Measurements from ENCODE around the gene AUNIP. TPM values are rescaled to one million over a fixed set of nuclear protein-coding genes. Genes with fewer than 3 reads are reported as not detected.
A peak's percentile ranks its signal among the peaks of the same experiment; 100 is the strongest.

Gene AUNIP
- polyA plus RNA-seq, 4 donors = 2.8 to 4.5 (median 3.6) TPM

GRCh38 chr1:25798666-25799351, 60.4 kb downstream of the AUNIP start:
- DNase-seq (ENCODE audit: low read depth in 4 of 4, low spot score in 3 of 4) = no peak

DNA sequence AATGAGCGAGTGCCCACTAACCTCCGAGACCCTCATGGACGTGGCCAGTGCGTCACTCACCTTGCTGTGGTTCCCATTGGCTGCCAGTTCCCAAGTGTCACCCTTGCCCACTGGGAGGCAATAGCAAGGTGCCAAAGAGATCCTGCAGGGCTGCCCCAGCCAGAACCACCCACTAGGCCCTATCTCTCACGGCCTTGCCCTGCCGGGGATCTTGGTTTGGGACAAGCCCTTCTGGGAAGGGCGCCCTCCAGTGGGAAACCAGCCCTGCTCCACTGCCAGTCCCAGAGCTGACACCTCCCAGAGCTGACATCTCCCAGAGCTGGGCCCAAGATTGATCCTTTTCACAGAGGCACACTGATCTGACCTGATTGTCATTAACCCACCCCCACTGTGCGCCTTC, 61.3 kb downstream of the AUNIP start:
- no peak for DNase-seq (ENCODE audit: low read depth in 4 of 4, low spot score in 3 of 4)

DNA sequence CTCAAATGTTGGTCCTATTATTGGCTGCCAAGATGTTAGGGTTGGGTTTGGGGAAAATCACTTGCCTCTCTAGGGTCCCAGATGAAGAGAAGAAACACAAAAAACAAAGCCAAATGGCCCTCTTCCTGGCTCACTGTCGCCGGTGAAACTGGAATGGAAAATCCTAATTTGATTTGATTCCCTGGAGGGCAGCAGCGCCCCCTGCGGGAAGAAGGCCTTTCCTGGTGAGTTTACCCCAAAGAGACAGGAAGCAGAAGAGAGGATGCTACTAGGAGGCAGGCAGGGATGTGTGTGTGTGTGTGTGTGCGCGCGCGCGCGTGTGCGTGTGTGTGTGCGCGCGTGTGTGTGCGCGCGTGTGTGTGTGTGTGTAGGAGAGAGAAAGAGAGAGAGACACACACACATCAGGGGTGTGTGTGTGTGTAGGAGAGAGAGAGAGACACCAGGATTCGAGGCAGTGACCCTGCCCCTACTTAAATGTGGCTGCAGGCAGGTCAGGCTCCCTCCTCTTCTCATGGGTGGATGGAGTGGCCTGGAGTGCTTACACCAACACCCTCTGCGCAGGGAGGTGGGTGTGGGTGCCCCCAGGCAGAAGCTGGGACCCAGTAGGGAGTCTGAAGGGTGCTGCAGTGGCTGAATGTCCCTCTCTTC, 62.3 kb downstream of the AUNIP start:
- DNase-seq (ENCODE audit: low read depth in 4 of 4, low spot score in 3 of 4) = peak in 1 of 4 donors; percentile 59

DNA sequence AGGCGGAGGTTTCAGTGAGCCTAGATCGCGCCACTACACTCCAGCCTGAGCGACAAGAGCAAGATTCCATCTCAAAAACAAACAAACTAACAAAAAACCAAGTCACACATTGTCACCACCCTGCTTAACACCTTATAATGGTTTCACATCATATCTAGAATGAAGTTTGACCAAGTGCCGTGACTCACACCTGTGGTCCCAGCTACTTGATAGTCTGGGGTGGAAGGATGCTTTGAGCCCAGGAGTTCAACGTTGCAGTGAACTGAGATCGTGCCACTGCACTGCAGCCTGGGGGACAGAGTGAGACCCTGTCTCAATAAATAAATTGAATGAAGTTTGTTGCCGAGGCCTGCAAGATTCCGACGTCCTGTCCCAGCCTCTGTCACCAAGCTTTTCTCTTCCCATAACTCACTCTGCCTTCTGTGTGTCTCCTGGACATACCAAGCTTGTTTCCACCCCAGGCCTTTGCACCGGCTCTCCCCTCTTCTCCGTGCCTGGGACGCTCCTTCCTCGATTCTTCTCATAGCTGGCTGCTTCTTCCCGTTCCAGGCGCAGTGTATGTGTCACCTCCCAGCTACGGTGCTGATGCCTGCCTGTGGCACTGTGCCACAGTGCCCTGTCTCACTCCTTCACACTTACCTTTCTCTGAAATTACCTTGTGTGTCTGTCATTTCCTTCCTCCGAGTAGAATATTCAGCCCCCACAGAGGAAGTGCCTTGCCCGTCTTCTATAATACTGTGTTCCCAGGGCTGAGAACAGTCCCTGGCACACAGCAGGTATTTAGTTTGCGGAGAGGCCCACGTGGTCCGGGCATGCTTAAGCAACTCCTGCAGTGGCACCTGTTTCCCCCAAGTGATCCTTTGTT, 63.1 kb downstream of the AUNIP start:
- no peak for DNase-seq (ENCODE audit: low read depth in 4 of 4, low spot score in 3 of 4)

DNA sequence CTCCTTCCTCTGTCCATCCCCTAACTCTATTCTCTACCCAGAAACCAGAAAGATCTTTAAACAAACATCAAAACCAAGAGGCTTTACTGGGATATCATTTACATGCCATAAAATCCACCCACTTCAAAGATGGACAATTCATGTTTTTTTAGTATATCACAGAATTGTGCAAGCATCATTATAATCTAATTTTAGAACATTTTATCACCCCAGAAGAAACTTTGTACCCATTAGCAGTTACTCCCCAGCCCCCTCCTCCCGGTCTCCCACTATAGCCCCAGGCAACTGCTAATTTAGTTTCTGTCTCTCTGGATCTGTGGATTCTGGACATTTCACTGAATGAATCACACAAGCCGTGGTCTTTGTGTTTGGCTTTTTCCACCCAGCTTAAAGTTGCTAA, 64.0 kb downstream of the AUNIP start:
- DNase-seq (ENCODE audit: low read depth in 4 of 4, low spot score in 3 of 4) = no peak

DNA sequence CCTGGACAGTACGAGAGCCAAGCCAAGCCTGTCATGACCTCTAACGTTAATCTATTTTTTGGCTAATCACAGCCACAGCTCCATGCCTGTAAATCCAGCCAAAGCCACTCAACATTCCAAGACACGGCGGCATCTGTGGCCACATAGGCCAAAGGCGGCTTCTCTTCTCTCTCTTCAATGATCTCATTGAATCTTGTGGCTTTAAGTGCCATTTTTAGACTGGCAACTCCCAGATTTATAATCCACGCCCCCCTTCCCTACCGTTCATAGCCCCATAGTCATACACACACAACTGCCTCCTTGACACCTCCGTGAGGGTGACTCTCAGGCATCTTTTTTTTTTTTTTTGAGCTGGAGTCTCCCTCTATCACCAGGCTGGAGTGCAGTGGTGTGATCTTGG, 64.9 kb downstream of the AUNIP start:
- no peak for DNase-seq (ENCODE audit: low read depth in 4 of 4, low spot score in 3 of 4)

GRCh38 chr1:25793585-25794170, 65.6 kb downstream of the AUNIP start:
- no peak for DNase-seq (ENCODE audit: low read depth in 4 of 4, low spot score in 3 of 4)

- DNase-seq (ENCODE audit: low read depth in 4 of 4, low spot score in 3 of 4) = no peak
Observed at GRCh38 chr1:25792115-25792514, 67.1 kb downstream of the AUNIP start.

- no peak for DNase-seq (ENCODE audit: low read depth in 4 of 4, low spot score in 3 of 4)
Observed at GRCh38 chr1:25790472-25790871, 68.8 kb downstream of the AUNIP start.

GRCh38 chr1:25787760-25788166, 71.5 kb downstream of the AUNIP start:
- DNase-seq (ENCODE audit: low read depth in 4 of 4, low spot score in 3 of 4) = no peak

DNA sequence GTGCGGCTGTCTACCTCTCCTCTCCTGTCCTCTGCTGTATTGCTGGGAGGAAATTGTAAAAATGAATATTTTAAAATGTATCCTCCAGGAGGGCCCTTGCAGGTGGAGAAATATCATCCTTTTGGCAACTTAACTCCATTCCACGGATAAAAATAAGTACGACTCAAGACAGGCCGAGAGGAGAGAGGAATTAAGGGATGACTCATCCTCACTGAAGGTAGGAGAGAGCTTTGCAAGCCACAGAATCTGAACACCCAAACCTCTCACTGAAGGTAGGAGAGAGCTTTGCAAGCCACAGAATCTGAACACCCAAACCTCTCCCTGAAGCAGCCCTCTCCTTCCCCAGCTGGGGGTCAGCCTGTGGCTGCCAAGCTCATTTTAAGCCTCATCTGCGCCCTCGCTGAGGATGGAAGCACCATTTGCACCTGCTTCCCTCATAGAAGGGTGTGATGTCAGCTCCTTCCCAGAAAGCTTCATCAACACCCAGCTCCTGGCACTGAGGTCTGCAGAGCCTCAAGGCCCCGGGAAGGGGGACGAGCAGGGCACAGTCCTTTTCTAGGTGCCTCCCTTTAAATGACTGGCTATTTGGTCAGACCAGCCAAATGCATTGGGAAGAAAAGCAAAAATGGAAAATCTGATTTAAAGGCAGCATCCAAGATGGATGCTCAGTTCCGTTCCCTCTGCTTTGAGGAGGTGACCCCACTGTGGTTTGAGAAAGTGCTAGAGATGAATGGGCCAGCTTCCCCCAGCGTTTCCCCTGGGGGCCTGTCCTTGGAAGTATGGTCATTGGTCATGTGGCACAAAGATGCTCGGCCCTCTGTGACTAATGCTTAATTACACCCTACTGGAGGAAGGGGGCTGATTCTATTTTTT, 72.1 kb downstream of the AUNIP start:
- DNase-seq (ENCODE audit: low read depth in 4 of 4, low spot score in 3 of 4) = no peak

DNA sequence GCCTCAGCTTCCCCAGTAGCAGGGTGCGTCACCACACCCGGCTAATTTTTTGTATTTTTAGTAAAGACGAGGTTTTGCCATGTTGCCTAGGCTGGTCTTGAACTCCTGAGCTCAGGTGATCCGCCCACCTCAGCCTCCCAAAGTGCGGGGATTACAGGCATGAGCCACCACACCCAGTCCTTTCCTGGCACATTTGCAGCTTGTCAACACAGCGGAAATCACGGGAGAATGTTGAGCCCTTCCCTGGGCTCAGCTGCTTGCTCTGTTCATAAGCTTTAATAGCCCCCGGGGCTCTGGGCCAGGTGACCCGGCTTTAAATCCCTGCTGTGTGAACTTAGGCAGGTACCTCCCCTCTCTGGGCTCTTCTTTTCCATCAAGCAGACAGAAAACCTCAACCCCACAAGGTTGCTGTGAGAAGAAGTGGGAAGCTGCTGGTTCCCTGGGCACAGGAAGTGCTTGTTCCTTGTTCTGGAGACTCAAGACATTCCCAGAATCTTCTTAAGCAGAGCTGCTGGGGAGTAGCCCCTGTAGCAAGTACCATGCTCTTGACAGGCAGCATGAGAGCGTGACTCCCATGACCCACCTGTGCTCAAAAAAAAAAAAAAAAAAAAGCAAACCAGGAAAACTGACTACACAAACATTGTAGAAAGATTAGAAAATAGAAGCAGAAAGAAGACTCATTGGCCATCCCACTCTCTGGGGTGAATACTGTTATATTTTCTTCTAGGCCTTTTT, 73.8 kb downstream of the AUNIP start:
- no peak for DNase-seq (ENCODE audit: low read depth in 4 of 4, low spot score in 3 of 4)

DNA sequence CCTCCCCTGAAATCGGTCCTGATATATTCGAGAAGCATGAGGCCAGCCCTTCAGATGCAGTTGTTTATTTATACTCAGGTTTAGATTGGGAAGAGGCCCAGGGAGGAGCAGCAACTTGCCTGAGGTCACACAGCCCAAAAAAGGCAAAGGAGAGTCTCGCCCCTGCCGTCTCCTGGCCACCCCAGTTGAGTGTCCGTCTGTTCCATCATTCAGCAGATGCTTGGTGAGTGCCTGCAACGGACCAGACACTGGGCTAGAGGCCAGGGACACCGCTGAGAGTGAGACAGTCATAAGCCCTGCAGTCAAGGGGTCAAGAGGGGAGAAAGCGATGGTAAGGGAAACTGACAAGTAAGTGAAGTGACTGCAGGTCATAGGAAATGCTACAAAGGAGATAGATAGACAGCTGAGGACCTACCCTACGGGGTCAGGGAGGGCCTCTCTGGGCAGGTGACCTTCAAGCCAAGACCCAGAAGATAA, 74.6 kb downstream of the AUNIP start:
- no peak for DNase-seq (ENCODE audit: low read depth in 4 of 4, low spot score in 3 of 4)

Other genes with a start within 250 kb of the AUNIP start
- gene MAN1C1, start 242.7 kb downstream of the AUNIP start, polyA plus RNA-seq (ENCODE audit: insufficient read length in 4 of 4) = 10 to 100 TPM; 11.5 to 17.5 (median 16.3) TPM
- gene SELENON, start 59.3 kb downstream of the AUNIP start, polyA plus RNA-seq (ENCODE audit: insufficient read length in 4 of 4) = 10 to 100 TPM; 70.5 to 86.0 (median 81.7) TPM
- gene MTFR1L, start 39.5 kb downstream of the AUNIP start, polyA plus RNA-seq (ENCODE audit: insufficient read length in 4 of 4) = 100 to 1,000 TPM in 1 of 4 donors, 10 to 100 TPM in 3; 68.7 to 117 (median 89.4) TPM
- gene PAQR7, start 16.3 kb upstream of the AUNIP start, polyA plus RNA-seq (ENCODE audit: insufficient read length in 4 of 4) = 10 to 100 TPM; 13.4 to 36.2 (median 28.7) TPM
- gene STMN1, start 47.0 kb upstream of the AUNIP start, polyA plus RNA-seq (ENCODE audit: insufficient read length in 4 of 4) = 1,000 to 10,000 TPM; 1,009 to 1,484 (median 1,179) TPM
- gene PAFAH2, start 138.6 kb upstream of the AUNIP start, polyA plus RNA-seq (ENCODE audit: insufficient read length in 4 of 4) = 10 to 100 TPM in 3 of 4 donors, 1 to 10 TPM in 1; 5.0 to 20.0 (median 17.2) TPM
- 1 to 10 TPM; 1.2 to 2.2 (median 1.9) TPM for gene EXTL1, start 162.3 kb upstream of the AUNIP start, polyA plus RNA-seq (ENCODE audit: insufficient read length in 4 of 4)
- 1 to 10 TPM in 3 of 4 donors, under 1 TPM in 1; 0.37 to 5.3 (median 3.6) TPM for gene SLC30A2, start 186.7 kb upstream of the AUNIP start, polyA plus RNA-seq (ENCODE audit: insufficient read length in 4 of 4)
- gene TRIM63, start 208.2 kb upstream of the AUNIP start, polyA plus RNA-seq (ENCODE audit: insufficient read length in 4 of 4) = under 1 TPM; 0.07 to 0.98 (median 0.75) TPM

Data from left renal pelvis (tissue), 4 donors.